B cell (primary cell): ENCODE data around the gene GRIP2.

Source experiments
- EZH2 ChIP-seq: IDR thresholded peaks from 2 replicates; pipeline ENCODE4 v1.6.1; 2012; ENCODE audit warnings: borderline replicate concordance, low read depth, mild to moderate bottlenecking, moderate library complexity, low read length; ENCODE audit not compliant: insufficient read depth, poor library complexity, severe bottlenecking
- TF ChIP-seq, protein P1 (sequence below): fragments of 200-600 bp; IDR thresholded peaks from one replicate; pipeline ENCODE4 v1.8.0; 2022; ENCODE audit warnings: antibody characterized with exemption, mild to moderate bottlenecking

DNA sequence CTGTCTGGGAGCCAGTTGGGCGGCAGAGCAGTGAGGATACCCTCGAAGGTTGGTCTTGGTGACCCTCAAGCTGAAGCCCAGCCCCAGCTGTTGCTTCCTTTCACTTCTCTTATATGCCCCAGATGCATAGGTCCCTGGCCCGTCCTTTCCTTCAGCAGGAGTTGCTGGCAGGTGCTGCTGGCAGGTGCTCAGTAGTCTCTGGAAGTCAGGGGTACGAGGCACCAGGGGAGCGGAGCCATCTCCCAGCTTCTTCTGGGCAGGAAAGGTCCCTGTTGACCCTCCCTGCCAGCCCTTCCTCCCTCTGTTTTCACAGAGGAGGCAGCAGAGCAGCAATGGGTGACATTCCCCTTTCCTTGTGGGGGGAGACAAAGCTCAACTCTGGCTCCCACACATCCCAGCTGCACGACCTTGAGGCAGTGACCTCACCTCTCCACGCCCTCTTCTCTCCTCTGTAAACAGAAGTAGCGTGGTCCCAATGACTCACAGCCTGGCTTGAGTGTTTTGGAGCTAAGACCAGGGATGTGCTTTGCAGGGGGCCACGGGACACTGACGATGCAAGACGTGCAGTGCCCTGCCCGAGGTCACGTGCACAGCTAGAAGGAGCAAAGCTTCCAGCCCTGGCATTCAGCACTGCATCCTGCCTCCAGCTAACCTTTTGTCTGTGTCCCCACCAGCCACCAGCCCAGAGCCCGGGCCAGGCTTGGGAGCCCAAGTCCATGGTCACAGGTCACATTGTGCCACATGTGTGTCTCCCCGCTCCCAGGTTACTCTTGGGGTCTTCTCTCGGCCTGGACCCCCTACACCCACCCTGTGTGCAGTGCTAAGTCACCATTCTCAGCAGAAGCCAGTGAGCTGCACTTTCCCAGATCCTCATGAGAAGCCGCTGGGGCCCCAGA lies 88.0 kb downstream of the GRIP2 start:
- TF ChIP-seq, protein P1, sequence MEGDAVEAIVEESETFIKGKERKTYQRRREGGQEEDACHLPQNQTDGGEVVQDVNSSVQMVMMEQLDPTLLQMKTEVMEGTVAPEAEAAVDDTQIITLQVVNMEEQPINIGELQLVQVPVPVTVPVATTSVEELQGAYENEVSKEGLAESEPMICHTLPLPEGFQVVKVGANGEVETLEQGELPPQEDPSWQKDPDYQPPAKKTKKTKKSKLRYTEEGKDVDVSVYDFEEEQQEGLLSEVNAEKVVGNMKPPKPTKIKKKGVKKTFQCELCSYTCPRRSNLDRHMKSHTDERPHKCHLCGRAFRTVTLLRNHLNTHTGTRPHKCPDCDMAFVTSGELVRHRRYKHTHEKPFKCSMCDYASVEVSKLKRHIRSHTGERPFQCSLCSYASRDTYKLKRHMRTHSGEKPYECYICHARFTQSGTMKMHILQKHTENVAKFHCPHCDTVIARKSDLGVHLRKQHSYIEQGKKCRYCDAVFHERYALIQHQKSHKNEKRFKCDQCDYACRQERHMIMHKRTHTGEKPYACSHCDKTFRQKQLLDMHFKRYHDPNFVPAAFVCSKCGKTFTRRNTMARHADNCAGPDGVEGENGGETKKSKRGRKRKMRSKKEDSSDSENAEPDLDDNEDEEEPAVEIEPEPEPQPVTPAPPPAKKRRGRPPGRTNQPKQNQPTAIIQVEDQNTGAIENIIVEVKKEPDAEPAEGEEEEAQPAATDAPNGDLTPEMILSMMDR: no peak
- no peak for TF ChIP-seq EZH2
